HG02610 (cell line): ENCODE measurements around the gene THSD4.

Experiments
- ATAC-seq: cut with Tn5 transposase; IDR thresholded peaks from one replicate; pipeline ENCODE4 v1.9.1; 2021; ENCODE audit warnings: mild to moderate bottlenecking, moderate library complexity; ENCODE audit not compliant: unreplicated experiment

The THSD4 gene

DNA sequence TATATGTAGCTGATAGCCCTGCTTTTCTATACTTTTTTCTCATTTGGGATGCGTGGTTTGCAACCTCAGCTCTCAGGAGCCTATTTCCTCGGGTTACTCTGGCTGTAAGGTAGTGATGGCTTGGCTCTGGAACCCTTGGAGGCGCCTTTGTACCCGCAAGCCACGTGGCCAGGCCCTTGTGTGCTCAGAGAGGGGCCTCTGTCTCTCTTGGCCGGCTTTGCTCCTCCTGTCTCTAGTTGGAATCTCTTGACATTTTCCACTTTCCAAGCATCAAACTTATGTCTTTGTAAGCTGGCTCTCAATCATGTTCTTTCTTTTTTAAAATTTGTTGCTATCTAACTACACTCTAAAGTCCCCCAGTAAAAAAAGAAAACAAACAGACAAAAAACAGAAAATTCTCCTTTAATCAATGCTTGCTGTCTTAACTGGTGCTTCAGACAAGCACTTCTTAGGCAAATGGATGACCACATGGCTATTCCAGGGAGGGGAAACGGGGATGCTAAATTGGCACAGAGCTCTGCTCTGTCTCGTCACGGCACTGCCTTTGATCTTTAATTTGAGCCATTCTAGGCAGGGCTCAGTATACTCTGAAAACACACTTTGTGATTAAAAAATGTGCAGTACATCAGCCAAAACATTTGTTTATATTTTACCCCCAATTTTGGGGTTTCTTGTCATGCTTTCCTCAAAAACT is 514.7 kb downstream of the THSD4 start:
- no peak for ATAC-seq

DNA sequence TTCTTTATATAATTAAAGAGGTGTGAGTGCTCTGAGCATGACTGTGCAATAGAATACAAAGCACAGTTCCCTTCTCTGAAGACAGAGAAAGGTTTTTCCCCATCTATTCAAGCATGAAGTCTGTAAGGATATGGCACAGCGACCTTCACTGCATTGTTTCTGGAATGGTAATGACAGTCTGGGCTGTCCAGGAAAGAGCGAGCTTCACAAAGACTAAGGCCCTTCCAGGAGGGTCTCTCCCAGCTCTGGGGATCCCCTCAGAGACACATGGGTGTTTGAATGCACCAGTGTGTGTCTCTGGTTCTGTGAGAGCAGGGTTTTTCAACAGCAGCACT is 515.2 kb downstream of the THSD4 start:
- no peak for ATAC-seq

DNA sequence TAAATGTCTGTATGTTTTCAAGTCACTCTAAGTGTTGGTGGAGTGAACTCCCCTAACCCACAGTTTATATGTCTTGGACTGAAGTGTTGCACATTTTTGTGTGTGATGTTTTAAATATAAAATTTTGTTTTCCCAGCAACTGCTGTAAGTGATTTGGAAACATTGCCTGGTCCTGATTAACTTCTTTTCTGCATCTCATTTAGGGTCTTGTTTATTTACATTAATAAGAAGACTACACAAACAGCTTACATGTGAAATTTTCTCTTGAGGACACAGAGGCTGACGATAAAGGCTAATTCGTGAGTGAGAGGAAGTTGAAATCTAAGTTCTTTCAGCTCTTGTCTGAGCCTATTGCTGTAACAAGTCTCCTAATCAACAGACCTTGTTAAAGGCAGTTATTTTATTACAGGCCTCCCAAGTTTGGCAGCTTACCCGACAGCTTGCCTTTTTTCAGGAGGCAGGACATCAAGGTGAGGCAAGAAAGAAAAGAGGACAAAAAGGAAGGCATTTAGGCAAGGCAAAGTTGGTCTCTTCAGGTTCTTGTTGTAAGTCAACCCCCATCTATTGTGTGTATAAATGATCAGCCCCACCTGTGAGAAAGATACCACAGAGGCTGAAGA is 517.4 kb downstream of the THSD4 start:
- ATAC-seq, result no peak

DNA sequence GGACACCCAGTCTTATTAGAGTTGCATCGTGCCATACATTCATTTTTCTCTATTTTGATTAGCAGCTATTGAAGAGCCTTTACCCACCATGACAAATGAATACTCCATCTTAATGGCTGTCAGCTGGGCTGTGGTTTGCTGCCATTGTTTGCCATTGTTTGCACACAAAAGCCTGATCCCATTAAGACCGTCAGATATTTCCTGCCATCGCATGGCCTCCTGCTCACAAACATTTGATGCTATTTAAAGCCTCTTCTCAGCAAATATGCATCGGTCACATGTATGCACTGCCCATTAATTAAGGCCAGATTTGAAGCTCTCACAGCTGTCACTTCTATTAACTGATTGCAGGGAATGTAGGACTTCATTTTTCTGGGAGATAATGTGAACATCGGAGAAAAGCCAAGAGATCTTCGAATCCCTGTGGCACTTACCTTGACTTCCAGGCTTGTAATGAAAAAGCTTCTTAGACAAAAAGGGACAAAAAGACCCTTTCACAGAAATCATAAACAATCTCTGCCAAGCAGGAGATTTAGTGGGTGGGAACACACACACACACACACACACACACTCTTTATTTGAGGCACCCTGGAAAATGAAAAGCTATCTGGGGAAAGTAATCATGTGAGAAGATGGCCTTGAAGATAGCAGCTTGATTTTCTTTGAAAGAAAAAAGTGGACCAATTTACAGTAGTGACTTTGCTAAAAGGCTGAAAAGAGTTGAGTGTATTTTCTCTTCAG is 519.7 kb downstream of the THSD4 start:
- ATAC-seq, result no peak

DNA sequence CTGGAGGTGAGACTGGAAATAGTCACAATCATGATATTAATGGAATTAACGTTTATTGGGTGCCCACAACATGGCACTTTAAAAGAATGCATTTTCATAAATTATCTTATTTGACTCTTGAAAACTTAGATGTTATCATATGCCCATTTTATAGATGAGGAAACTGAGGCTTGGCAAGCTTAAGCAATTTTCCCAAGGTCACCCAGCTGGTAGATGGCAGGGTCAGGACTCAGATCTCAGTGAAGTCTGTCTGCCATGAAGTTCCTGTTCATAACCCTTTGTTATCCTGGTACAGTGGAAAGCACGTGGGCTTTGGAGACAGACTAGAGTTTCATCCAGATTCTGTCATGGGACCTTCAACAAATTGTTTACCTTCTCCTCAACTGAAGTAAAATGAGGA is 520.5 kb downstream of the THSD4 start:
- ATAC-seq, result no peak

DNA sequence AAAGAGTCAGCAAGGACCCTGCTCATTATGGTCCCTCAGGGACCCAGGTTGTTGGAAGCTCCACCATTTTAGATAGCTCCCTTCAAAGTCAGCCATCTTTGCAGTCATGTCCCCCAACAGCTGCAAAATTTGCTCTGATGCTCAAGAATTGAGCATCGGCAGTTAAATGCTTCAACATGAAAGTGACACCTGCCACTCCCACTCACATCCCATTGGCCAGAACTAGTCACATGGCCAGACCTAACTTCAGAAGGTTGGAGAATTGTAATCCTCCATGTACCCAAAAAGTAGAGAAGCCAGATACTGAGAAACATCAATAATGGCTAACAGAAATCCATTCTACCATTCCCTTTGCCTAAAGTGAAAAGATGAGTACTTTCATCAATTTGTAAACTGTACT is 523.6 kb downstream of the THSD4 start:
- ATAC-seq, result no peak

DNA sequence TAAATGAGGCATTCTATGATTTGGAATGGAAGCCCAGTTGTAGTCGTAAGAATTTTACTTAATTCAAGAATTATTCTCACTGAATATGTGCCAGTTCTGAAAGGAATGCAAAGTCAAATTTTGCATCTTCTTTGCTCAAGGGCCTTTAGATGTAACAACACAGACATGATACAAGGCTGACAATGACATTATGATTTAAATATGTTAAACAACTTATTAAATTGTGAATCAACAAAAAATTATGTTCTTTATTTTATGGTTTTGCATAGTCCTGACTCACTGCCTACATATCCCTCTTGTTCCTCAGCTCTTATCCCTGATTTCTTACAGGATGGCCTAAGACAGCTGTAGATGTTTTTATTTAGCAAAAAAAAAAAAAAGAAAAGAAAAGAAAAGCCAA is 524.2 kb downstream of the THSD4 start:
- ATAC-seq, result no peak

DNA sequence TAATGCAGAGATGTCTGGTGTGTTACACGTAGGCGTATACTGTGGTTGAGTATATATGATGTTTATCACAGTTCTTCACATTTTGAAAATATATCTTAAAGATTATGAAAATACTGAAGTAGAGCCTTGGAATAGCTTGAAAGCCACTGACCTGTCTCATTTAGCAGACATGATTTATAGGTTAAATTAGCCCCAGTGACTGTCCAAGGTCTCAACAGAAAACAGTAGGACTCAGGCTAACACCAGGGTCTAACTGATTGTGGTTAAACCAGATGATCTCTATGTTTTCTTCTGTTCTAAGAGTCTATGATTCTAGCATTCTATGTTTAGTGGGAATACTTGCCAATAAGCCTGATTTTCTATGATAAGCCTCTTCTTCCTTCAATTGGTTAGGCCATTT is 528.6 kb downstream of the THSD4 start:
- no peak for ATAC-seq

DNA sequence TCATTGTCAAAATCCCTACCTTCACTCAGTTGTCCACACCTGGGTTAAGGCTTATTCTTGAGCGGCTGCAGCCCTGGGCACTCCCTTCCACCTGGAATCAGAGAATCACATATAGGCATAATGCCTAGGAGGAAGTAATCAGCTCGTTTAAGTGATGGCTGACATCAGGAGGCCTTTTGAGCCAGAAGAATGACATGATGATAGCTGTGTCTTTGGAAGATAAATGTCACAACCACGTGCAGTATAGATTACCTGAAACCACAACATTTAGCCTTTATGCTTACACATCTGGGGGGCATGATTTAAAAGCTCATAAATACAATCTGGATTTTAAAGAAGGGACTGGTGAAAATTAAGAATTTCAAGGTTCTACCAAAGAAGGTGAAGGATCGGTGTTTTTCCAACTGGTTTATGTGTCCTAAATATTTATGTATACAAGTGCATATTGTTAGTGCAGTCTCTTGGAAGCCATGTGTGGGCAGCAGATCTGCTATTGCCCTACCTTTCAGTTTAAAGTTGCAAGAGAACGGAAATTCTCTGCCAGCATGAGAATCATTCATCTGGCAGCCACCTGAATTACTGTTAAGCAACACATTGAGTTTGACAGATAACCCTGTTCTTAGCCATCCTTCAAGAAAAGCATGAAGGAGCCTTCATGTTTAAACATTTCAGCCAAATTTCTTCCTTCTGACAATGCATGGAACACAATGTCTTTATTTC is 531.7 kb downstream of the THSD4 start:
- ATAC-seq, result no peak

DNA sequence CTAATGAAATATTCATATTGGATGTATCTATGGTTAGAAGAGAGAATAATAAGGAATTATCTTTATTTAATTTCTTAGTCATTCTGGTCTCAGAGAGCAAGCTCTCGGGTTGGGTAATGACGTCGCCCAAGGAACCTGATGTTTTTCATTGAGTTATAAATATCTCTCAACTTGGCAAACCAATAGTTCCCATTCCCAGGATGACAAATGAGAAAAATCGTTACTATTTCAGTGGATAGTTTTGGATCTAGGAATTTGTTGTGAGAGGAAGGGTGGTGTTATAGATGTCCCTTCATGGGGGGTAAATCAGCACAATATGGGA is 532.2 kb downstream of the THSD4 start:
- ATAC-seq, result no peak

DNA sequence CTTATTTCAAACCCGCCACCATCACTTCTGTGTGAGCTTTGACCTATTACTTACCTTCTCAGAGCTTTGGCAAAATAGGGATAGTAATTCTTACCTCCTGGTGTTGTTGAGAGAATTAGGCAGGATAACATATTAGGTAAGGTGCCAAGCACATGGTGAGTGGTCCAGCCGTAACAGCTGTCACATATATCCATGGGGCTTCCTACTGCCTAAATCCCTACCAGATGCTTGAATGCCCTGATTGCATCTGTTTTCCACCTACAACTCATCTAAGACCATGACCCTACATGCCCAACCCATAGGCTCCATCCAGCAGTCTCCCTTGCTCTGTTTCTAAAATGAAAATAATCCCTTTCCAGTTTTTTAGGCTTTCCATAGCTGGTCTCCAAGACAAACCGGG is 532.8 kb downstream of the THSD4 start:
- no peak for ATAC-seq

DNA sequence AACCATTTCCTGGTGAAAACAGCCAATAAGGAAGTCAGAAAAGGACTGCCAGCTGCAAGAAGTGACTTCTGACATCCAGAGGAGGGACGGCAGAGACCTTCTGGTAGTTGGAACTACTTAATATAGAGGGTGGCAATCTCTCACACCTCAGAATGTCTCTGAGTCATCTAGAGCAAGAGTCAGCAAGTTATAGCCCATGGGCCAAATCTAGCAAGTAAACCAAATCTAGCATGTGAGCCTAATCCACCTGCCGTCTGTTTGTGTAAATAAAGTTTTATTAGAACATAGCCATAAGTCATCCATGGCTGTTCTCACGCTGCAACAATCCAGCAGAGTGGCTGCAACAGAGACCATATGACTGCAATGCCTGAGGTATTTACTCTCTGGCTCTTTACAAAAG is 534.6 kb downstream of the THSD4 start:
- ATAC-seq, result no peak

DNA sequence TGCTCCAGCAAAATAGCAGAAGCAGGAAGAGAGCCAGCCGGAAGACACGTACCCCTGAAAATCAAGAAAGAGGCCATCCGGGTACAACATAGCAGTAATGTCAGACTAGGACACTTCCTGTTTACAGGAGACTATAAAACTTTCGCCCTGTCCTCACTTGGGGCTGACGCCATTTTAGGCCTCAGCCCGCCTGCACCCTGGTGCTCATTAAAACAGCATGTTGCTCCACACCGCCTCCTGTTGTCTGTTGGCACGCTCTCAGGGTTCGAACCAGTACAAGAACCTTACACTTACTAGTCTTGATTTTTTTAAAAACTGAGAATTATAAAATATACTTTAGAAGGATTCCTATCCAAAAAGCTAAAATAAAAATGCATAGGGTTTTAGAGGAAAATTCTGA is 535.3 kb downstream of the THSD4 start:
- no peak for ATAC-seq

DNA sequence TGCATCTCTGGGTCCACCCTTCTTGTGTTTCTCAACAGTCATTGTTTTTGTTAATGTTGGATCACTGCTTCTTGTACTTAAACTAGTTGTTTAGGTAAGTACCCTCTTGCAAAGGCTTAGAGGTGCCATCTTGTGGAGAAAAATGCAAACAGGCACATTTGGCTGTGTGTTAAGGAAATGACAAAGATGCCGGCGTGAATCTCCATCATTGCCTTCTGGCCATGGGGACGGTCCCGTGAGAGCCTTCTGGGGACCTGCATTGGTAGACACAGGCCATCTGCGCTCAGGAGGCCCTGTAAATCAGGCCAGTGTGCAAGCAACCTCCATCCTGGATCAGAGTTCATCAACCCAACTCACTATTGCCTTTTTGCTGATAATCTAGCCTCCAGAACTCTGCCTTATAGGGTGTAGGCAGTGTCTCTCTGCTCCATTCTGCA is 536.5 kb downstream of the THSD4 start:
- ATAC-seq, result no peak

DNA sequence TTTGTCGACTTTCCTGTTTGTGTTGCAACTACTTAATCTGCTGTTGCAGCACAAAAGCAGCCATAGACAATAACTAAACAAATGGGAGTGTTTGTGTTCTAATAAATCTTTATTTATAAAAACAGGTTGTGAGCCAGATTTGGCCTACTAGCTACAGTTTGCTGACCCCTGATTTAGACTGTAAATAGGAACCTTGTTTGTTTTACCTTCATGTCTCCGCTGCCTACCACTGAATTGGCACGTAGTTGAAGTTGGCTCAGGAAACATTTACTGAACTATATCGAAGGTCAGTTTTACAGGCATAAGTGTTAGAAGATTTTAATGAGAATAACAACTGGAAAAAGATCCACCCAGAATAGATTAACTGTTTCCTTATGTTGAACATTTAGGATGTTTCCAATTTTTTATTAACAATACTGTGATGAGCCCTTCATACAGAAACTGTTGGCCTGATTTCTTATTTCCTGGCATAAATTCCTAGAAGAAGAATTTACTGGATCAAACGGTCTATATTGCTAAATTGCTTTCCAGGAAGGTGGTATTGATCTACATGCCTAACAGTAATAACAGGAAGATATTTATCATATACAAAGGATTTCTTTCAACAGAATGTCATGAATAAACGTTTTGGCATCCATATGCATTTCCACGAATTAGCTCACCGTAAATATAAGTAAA is 538.9 kb downstream of the THSD4 start:
- no peak for ATAC-seq

DNA sequence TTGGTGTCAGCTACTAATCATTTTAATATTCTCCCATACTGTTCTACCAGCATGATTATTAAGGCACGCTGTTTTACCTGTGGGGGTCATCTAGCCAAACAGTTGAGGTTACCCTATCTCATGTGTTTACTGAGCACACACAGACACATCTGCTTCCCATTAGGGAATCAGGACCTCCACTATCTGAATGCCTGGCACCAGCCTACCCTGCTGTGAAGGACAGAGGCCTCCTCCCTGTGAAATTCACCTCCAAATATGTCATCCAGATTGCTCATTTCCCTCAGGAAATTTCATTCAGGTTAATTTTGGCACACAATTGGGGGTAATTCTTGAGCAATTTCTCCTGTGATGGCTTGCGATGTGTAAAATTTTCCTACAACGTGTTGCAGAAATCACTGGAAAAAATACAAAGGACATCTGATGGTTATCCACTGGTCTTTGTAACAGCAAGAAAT is 539.5 kb downstream of the THSD4 start:
- no peak for ATAC-seq

DNA sequence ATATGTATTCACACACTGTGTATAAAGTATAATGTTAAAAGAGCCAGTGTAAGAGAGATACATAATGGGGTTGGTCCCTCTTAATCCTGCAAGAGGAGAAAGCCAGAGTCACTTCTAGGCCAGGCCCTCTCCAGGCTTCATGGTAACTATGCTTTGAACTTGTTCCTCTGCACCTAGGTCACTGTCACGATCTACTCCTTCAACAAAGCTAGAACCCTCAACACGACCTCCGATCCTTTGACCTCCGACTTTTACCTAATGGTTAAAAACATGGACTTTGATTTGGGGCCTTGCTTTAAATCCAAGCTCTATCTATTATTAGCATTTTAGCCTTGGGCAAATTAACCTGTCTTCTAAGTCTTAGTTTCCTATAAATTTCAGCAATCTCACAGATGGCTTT is 541.2 kb downstream of the THSD4 start:
- ATAC-seq, result no peak

DNA sequence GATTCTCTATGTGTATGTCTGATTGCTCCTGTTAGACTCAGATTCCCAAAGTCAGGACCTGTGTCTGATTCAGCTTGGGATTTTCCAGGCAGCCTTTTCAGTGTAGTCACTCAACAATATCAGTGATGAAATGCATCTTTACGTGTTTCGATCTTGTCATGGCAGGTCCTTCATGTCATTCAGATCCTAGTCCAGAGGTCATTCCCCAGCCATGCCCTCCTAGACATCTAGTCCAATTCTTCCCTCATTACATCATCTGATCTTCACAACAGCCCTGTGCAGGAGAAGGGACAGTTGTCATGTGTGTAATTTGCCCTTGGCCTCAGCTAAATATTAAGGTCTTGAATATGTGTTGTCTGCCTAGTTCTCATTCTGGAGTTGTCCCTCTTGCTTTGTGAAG is 541.9 kb downstream of the THSD4 start:
- ATAC-seq, result no peak

DNA sequence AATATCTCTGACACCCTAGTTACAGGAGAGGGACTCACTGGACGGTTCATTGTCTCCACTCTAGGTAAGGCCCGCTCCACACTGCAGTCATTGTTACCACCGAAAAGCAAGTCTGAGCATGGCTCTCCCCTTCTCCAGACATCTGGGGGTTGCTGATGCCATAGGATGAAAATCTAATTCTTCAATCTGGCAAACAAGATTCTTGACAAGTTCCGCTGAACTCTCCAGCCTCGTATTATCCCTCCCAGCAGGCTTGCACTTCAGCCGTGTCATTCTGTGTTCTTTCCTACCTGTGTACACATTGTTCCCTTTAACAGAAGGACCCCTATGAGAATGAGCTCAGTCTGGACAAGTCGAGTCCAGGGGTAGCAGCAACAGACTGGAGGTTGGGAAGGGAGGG is 542.8 kb downstream of the THSD4 start:
- ATAC-seq, result no peak

DNA sequence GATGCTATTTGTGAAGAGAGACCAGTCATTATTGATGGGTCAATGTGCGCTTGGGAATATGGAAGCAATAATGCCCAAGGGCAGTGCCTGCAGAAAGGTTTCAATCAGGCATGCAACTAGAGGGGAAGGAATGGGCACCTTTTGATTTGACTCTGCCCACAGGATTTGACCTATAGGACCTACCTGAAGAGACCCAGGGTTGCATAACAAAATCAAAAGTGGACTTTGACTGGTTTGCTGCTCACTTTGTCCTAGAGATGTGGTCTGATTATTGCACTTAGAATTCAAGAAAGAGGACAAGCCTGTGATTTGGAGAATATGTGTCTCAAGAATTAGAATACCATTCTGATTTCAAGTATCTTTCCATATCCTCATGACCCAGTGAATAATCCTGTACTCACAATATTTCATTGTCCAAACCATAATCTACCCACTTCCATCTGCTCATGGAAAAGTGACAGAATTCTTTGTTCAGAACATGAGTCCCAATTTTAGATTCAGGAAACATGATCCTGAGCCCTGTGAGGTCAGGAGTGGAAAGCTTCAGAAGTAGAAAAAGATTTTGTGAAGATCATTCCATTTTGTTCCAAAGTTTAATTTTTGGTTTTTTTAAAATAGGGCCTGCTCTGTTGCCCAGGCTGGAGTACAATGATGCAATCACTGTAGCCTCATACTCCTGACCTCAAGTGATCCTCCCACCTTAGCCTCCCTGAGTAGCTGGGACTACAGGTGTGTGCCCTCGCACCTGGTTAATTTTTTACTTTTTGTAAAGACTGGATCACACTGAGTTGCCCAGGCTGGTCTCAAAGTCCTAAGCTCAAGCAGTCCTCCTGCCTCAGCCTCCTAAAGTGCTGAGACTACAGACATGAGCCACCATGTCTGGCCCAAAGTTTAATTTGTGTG is 543.8 kb downstream of the THSD4 start:
- ATAC-seq, result no peak
